Activated naive CD8-positive, alpha-beta T cell treated with anti-CD3 and anti-CD28 coated beads for 36 hours (primary cell): Measurements from ENCODE around the gene HS3ST5. TPM values are rescaled to one million over a fixed set of nuclear protein-coding genes. Genes with fewer than 3 reads are reported as not detected.
"Not testable (repeated sequence)": the region's sequence is repeated elsewhere in the genome, so short reads cannot be mapped to it uniquely, and the experiment has no call there.

Experiments used
- DNase-seq: peaks from one replicate; pipeline ENCODE4 v3.0.0; 2021
- H3K27ac Mint-ChIP-seq: one replicate; pipeline ENCODE4 v1.8.0; 2022; ENCODE audit warnings: mild to moderate bottlenecking, moderate library complexity, mixed read lengths
- H3K27me3 Mint-ChIP-seq: one replicate; pipeline ENCODE4 v1.8.0; 2022; ENCODE audit warnings: mild to moderate bottlenecking, mixed read lengths
- H3K36me3 Mint-ChIP-seq: one replicate; pipeline ENCODE4 v1.8.0; 2021; ENCODE audit warnings: mild to moderate bottlenecking, mixed read lengths
- H3K4me1 Mint-ChIP-seq: one replicate; pipeline ENCODE4 v1.8.0; 2021; ENCODE audit warnings: mixed read lengths
- H3K4me3 Mint-ChIP-seq: one replicate; pipeline ENCODE4 v1.8.0; 2022; ENCODE audit warnings: mild to moderate bottlenecking, moderate library complexity, mixed read lengths
- H3K9me3 Mint-ChIP-seq: one replicate; pipeline ENCODE4 v1.8.0; 2022; ENCODE audit warnings: mixed read lengths
- total RNA-seq, 2 experiments: library from RNA; stranded (reverse); gene quantifications; one replicate each; pipeline ENCODE4 v1.2.3, GENCODE V29; 2021

HS3ST5 gene
- total RNA-seq, 2 experiments from 2014 or later: not detected

DNA sequence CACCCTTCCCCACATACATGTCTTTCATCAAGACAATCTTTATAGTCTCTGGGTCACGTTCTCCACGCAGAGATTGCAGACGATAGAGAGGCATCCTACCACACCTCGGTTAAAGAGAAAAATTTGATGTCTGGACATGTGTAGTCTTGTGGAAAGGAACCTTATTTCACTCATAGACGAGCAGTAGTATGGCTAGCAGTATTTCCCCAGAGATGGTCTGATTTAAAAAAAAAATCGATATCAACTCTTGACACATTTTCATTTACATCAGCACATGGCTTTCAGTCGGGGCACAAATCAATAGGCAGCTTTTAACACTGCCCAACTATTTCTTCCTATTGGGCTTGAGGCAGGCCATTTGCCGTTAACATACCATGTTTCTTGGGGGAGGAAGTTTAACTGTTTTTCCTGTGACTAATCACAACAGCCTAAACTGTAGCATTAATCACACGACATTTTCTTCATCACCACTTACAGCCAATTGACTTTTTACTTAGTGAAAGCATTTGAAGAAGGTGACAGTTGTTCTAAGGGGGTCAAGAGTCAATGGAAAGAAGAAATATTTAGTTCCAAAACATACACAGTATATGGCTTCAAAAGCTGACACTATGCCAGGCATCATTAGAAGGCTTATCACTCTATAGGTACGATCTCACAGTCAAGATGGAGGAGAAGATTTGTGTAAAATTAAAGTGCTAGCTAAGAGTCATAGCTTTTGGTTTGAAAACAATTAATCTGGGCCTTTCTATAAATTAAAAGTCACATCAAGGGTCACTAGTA, 242.4 kb downstream of the HS3ST5 start:
- Mint-ChIP-seq H3K36me3 (no peaks in the 10 kb centered on the region), H3K27ac (no peak overlapping the region), H3K9me3 (no peaks in the 10 kb centered on the region), H3K4me1 (no peaks in the 10 kb centered on the region), H3K27me3 (no peaks in the 10 kb centered on the region), H3K4me3 (no peak overlapping the region)
- DNase-seq: no peak

DNA sequence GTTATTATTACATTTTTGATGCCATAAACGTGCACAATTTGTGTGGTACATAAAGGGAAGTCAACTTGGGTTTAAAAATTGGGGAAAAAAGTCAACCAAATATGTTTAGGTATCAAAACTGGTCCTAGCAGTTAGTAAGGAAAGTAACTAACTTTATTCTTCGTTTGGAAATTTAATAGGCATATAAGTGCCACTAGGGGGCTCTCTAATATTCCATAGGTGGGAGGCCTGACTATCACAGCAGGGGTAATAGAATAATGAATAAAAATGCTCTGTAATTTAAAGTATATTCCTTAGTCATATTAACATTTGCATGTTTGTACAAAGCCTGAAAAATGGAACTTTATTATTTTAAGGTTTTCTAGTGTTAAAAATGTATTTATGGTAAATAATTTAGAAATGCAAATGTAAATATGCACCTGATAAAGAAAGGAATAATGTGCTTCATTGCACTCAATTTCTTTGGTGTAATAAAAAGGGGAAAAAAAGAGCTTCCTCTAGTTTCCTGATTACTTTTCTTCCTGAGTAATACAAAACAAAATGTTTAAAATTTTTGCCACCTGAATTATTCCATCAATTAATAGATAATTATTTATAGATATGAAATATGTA, 246.2 kb downstream of the HS3ST5 start:
- no peak for DNase-seq
- no peaks in the 10 kb centered on the region for H3K27me3 Mint-ChIP-seq
- no peaks in the 10 kb centered on the region for H3K4me1 Mint-ChIP-seq
- no peaks in the 10 kb centered on the region for H3K36me3 Mint-ChIP-seq
- no peaks in the 10 kb centered on the region for H3K9me3 Mint-ChIP-seq
- no peak overlapping the region for H3K4me3 Mint-ChIP-seq
- no peak overlapping the region for H3K27ac Mint-ChIP-seq

DNA sequence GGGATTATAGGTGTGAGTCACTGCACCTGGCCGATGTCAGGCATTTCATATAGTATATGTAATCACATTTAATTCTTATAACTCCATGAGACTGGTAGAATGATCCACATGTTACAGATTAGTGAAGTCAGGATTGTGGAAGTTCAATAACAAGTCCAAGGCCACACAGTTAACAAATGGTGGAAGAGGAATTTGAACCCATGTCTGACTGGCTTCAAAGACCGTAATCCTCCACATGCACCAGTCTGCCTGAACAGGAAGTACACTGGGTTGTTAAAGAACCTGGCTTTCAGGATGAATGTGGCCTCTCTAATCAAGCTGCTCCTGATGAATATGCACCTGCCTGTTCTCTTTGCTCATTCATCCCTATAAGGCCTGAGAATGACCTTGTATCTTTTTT, 249.9 kb downstream of the HS3ST5 start:
- Mint-ChIP-seq H3K27ac (no peak overlapping the region), H3K4me3 (no peak overlapping the region), H3K36me3 (no peaks in the 10 kb centered on the region), H3K27me3 (peaks cover 8% of the 10 kb centered on the region), H3K9me3 (no peaks in the 10 kb centered on the region), H3K4me1 (no peaks in the 10 kb centered on the region)
- DNase-seq: no peak

DNA sequence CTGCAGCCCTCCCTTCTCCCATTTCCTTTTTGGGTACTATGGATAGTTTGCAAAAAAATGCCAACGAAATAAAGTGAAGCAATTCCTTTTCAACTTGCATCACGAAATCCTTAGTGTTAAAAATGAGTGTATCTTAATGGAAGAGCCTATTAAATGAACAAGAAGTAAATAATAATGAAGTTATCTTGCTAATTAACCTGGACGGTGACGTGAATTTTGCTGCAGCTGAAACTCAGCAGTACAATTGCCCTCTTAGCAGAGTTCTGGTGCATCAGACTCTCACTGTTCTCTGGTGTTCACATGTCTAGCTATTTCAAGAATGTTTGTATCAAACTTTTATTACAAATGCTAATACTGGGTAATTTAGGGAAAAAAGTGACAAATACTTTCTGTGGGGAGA, 252.2 kb downstream of the HS3ST5 start:
- H3K27me3 Mint-ChIP-seq: peaks cover 23% of the 10 kb centered on the region
- no peaks in the 10 kb centered on the region for H3K4me1 Mint-ChIP-seq
- H3K9me3 Mint-ChIP-seq: no peaks in the 10 kb centered on the region
- H3K27ac Mint-ChIP-seq: no peak overlapping the region
- no peak for DNase-seq
- H3K36me3 Mint-ChIP-seq: no peaks in the 10 kb centered on the region
- no peak overlapping the region for H3K4me3 Mint-ChIP-seq

DNA sequence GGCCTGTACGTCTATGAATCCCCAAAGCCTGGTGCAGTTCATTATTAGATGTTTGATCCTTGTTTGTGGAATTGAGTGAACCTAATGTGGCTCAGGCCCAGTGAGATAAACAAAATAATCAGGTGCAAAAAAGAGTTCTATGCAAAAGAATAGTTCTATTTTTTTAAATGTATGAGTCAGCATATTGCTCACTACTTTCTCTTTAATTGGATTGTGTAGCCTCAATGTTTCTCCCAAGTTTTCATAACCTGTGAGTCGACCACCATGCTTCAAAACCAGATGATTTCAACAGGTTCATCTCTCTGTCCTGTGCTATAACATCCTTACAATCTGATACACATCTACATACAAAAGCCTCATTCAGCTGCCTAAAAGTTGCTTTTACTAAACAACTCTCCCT, 255.3 kb downstream of the HS3ST5 start:
- H3K4me3 Mint-ChIP-seq: no peak overlapping the region

DNA sequence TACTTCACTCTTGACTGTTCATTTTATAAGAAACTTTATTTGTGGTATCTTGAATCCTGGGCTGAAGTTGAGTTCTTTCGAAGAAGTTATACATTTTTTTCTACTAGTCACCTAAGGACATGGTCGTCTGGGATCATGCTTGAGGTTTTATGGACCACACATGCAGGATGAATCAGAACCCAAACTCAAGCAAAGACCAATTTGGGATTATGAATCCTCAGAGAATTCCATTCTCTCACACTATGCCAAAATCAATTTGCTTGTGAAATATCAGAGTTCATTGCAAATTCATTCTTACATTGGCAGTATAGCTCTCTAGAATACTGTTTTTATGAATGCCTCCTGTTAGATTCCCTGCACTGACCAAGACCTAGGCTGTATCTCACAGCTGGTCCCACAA, 257.6 kb downstream of the HS3ST5 start:
- H3K36me3 Mint-ChIP-seq: no peaks in the 10 kb centered on the region
- peaks cover 31% of the 10 kb centered on the region for H3K27me3 Mint-ChIP-seq
- DNase-seq: no peak

More for the DNA sequence above, 255.3 kb downstream of the HS3ST5 start:
- peaks cover 30% of the 10 kb centered on the region for H3K27me3 Mint-ChIP-seq
- no peaks in the 10 kb centered on the region for H3K4me1 Mint-ChIP-seq
- no peak for DNase-seq
- H3K27ac Mint-ChIP-seq: no peak overlapping the region
- no peaks in the 10 kb centered on the region for H3K36me3 Mint-ChIP-seq
- no peaks in the 10 kb centered on the region for H3K9me3 Mint-ChIP-seq

DNA sequence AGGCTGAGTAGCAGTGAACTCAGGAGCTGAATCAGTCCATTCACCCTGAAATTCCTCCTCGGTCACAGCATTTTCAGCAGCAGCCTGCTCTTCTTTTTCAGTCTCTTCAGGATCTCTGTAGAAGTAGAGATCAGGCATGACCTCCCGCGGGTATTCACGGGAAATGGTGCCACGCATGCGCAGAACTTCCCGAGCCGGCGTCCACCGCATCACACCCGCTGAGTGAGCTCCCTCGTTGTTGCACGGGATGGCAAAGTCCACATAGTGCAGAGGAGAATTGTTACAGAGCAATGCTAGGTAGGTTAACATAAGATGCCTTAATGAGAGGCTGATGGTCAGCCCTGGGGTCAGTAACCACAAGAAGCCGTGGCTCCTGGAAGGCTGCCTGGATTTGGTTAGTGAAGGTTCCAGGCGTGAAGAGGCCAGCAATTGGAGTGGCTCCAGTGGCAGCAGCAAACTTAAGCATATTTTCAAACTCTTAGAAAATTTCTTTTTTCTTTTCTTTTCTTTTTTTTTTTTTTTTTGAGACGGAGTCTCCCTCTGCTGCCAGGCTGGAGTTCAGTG, 258.4 kb downstream of the HS3ST5 start:
- Mint-ChIP-seq H3K27me3 (peaks cover 31% of the 10 kb centered on the region), H3K9me3 (peaks cover 2% of the 10 kb centered on the region), H3K27ac (no peak overlapping the region), H3K4me3 (no peak overlapping the region), H3K4me1 (no peaks in the 10 kb centered on the region), H3K36me3 (no peaks in the 10 kb centered on the region)
- DNase-seq: no peak

More for the DNA sequence above, 257.6 kb downstream of the HS3ST5 start:
- Mint-ChIP-seq H3K4me1 (no peaks in the 10 kb centered on the region), H3K9me3 (peaks cover 2% of the 10 kb centered on the region), H3K27ac (no peak overlapping the region), H3K4me3 (no peak overlapping the region)

DNA sequence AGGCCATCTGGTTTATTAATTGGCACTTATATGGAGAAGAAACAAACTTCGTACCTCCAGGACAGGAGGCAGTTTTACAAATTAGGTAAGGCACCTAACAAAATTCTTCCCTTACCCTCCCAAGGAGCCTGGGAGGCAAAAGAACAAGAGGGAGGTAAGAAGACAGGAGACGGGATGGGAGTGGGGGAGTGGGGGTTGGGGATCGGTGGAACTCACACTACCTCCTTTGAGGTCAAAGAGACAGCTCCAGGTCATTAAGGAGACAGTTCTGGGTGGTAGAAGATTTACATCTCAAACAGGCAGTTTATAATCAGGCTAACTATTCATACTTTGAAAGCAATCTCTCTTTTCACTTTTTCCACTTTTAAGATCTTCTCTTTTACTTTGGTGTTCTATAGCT, 259.6 kb downstream of the HS3ST5 start:
- DNase-seq: no peak
- no peaks in the 10 kb centered on the region for H3K36me3 Mint-ChIP-seq
- H3K4me1 Mint-ChIP-seq: no peaks in the 10 kb centered on the region
- peaks cover 26% of the 10 kb centered on the region for H3K27me3 Mint-ChIP-seq
- no peak overlapping the region for H3K4me3 Mint-ChIP-seq
- peaks cover 2% of the 10 kb centered on the region for H3K9me3 Mint-ChIP-seq
- H3K27ac Mint-ChIP-seq: no peak overlapping the region

DNA sequence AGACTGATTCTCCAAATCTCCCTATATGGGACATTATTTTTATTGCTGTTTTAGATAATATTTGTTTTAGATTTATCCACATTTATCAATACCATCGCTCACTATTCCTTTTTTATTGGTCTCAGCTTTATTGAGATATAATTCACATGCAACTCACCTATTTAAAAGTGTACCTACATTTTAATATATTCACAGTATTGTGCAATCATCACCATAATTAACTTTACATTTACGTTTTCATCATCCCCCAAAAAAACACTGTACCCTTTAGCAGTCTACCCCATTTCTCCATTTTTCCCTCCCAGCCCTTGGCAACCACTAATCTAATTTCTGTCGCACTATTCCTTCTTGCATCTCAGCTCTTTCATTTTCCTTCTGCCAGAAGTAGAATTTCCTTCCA, 261.1 kb downstream of the HS3ST5 start:
- no peak for DNase-seq

DNA sequence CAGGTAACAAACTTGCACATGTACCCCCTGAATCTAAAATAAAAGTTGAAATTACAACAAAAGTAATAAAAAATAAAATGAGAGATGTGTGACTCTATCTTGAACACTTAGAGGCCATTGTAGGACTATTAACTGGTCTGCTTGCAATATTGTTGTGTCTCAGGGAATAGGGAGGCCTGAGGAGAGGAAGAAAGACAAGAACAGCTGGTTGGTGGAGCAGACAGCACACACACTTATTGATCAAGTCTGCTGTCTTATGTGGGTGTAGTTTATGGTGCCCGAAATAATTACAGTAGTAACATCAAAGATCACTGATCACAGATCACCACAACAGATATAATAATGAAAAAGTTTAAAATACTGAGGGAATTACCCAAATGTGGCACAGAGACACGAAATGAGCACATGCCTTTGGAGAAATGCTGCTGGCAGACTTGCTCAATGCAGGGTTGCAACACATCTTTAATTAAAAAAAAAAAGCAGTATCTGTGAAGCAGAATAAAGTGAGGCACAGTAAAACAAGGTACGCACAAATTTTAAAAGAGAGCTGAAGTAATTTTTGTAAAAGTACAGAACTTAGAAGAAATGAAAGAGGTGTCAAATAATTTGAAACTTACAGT, 261.8 kb downstream of the HS3ST5 start:
- peaks cover 10% of the 10 kb centered on the region for H3K27me3 Mint-ChIP-seq
- peaks cover 2% of the 10 kb centered on the region for H3K9me3 Mint-ChIP-seq
- DNase-seq: no peak
- no peak overlapping the region for H3K4me3 Mint-ChIP-seq
- no peaks in the 10 kb centered on the region for H3K4me1 Mint-ChIP-seq
- no peaks in the 10 kb centered on the region for H3K36me3 Mint-ChIP-seq
- no peak overlapping the region for H3K27ac Mint-ChIP-seq

More for the DNA sequence above, 261.1 kb downstream of the HS3ST5 start:
- Mint-ChIP-seq H3K27me3 (peaks cover 13% of the 10 kb centered on the region), H3K9me3 (peaks cover 2% of the 10 kb centered on the region), H3K36me3 (no peaks in the 10 kb centered on the region), H3K27ac (no peak overlapping the region), H3K4me1 (no peaks in the 10 kb centered on the region), H3K4me3 (no peak overlapping the region)

DNA sequence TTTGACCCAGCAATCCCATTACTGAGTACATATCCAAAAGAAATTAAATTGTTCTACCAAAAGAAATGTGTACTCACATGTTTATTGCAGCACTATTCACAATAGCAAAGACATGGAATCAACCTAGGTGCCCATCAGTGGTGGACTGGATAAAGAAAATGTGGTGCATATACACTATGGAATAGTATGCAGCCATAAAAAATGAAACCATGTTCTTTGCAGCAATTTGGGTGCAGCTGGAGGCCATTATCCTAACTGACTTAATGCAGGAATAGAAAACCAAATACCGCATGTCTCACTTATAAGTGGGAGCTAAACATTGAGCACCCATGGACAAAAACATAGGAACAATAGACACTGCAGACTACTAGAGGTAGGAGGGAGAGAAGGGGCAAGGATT, 262.4 kb downstream of the HS3ST5 start:
- H3K27ac Mint-ChIP-seq, DNase-seq, H3K4me3 Mint-ChIP-seq, H3K27me3 Mint-ChIP-seq, H3K4me1 Mint-ChIP-seq, H3K36me3 Mint-ChIP-seq, H3K9me3 Mint-ChIP-seq: not testable (repeated sequence)

DNA sequence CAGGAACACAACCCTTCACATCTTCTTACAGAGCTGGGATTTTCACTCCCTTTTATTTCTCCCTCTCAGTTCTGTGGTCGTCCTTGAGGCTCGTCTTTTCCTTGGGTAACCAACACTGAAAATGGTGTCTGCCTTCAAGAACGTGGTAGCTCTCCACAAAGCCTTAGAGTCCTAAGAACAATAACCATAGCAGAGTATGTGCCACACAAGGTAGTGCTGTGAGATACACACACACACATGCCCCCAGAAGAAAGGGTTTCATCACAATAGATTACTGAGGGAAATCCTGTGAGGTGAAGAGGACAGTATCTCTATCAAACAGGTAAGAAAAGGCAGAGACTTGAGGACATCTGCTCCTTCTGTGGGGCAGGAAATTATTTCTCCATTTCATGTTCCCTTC, 267.0 kb downstream of the HS3ST5 start:
- Mint-ChIP-seq H3K9me3 (peaks cover 2% of the 10 kb centered on the region), H3K27me3 (no peaks in the 10 kb centered on the region), H3K4me1 (no peaks in the 10 kb centered on the region), H3K27ac (no peak overlapping the region), H3K4me3 (no peak overlapping the region), H3K36me3 (no peaks in the 10 kb centered on the region)
- DNase-seq: no peak

DNA sequence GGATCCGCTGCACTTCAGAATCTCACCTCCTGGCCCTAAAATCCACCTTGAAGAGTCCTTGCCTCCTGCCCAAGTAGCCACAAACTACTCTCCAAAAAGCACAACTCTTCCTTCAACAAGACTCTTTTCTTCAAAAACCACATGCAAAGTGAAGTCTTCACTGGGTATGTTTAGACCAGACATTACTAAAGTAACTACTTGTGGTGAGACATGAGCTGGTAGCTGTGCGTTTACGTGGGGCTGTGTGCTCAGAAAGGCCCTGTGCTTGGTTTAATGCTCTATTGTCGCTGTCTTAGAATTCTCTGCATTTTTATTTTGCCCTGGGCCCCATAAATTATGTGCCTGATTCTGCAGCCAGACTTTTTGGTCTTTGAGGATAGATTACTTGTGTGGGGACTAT, 267.5 kb downstream of the HS3ST5 start:
- H3K4me1 Mint-ChIP-seq: no peaks in the 10 kb centered on the region
- H3K4me3 Mint-ChIP-seq: no peak overlapping the region
- no peaks in the 10 kb centered on the region for H3K27me3 Mint-ChIP-seq
- no peaks in the 10 kb centered on the region for H3K9me3 Mint-ChIP-seq
- no peaks in the 10 kb centered on the region for H3K36me3 Mint-ChIP-seq
- H3K27ac Mint-ChIP-seq: no peak overlapping the region
- DNase-seq: no peak

DNA sequence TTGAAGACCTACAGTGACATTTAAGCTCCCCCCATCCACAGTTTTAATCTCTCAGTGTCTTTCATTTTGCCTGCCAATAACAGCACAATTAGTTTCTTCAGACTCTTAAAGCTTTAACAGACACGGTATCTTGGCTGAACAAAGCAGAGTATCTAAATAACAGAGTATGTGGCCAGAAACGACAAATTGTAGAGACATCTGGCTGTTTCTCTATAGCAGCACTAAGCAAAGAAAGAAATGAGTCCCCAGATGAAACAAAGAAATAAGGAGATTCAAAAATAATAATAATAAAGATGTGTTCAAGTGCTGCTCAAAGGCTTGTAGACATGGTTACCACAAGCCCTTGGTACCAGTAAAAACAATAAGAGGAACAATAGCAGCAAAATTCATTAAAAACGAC, 274.1 kb downstream of the HS3ST5 start:
- Mint-ChIP-seq H3K4me3 (no peak overlapping the region), H3K9me3 (no peaks in the 10 kb centered on the region), H3K27me3 (peaks cover 4% of the 10 kb centered on the region), H3K36me3 (no peaks in the 10 kb centered on the region), H3K27ac (no peak overlapping the region), H3K4me1 (no peaks in the 10 kb centered on the region)
- no peak for DNase-seq

DNA sequence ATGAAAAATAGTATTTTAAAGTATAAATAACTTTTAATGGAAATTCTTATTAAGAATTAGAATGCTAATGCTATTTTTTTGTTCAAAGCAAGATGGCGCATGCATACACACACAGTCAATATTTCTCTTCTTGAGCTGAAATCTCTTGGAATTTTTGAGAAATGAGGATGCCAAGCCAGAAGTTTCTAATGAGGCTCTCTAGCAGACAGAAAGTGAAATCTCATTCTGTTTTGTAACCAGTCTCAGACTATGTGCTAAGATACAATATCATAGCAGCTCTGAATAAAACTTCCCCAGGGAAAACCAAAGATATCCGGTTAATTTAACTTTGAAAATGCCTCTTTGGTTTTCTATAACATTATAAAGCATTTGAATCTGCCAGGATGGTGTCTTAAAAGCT, 274.7 kb downstream of the HS3ST5 start:
- no peak overlapping the region for H3K4me3 Mint-ChIP-seq
- H3K4me1 Mint-ChIP-seq: no peaks in the 10 kb centered on the region
- no peak for DNase-seq
- H3K36me3 Mint-ChIP-seq: no peaks in the 10 kb centered on the region
- no peak overlapping the region for H3K27ac Mint-ChIP-seq
- no peaks in the 10 kb centered on the region for H3K9me3 Mint-ChIP-seq
- peaks cover 4% of the 10 kb centered on the region for H3K27me3 Mint-ChIP-seq
